GM12865 (cell line): ENCODE results near the gene PPARA.

Experiments used
- DNase-seq: peaks from one replicate; pipeline ENCODE4 v3.0.0; 2010; ENCODE audit warnings: low read depth
- H3K4me3 ChIP-seq: 2 replicates; pipeline ENCODE4 v1.5.1; 2011; ENCODE audit warnings: mild to moderate bottlenecking, low read depth, low read length, control low read depth
- CTCF ChIP-seq: IDR thresholded peaks from 2 replicates; pipeline ENCODE4 v1.5.1; 2011; ENCODE audit warnings: low read length, control low read depth, low read depth, inconsistent platforms; ENCODE audit not compliant: insufficient read depth; ENCODE audit errors: missing control alignments

PPARA gene

GRCh38 chr22:46275455-46276122, 125.3 kb downstream of the PPARA start:
- TF ChIP-seq CTCF: no peak
- no peak overlapping the region for H3K4me3 ChIP-seq
- DNase-seq: no peak

- TF ChIP-seq CTCF: no peak
- H3K4me3 ChIP-seq: no peak overlapping the region
- no peak for DNase-seq
These were observed 126.2 kb downstream of the PPARA start for GRCh38 chr22:46276563-46276962.

DNA sequence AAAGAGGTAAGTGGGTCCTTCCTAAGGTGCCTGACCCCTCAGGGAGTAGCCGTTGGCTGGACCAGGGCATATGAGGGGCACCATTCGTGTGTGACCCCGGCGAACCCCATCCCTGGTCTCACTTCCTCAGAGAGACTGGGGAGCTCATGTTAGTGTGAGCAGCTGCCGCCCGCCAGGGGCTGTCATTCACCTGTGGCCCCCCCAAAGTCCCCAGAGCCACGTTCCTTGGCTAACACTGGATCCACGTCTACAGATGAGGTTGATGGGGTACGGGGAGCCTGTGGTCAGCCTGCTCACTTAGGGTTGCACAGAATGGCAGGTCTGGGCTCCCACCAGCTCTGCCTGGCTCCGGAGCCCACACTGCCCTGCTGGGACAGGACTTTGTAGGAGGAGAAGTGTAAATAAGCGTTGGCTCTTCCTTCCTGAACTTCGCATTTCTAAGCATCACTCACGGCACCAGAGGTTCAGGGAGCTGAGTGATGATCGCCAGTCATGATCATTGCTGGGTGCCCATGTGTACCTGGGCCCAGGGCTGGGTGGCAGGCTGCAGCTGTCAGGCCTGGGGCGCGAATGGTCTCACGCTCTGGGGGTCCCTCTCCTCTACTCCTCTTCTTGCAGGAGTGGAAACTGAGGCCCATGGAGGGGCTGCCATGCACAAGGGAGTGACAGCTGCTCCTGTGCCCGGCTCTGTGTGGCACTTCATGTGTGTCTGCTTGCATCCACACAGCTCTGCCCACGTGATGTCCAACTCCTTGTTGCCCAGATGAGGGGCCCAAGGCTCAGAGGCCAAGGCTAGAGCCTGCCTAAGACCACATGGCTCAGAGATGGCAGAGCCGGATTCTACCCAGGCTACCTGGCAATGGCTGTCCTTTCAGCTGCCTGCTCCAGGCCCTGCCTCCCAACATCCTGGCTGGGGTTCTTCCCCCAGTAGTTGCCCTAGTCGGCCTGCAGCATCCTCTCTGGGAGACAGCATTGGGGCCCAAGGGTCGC, 128.6 kb downstream of the PPARA start:
- H3K4me3 ChIP-seq: no peak overlapping the region
- DNase-seq: no peak
- TF ChIP-seq CTCF: no peak

DNA sequence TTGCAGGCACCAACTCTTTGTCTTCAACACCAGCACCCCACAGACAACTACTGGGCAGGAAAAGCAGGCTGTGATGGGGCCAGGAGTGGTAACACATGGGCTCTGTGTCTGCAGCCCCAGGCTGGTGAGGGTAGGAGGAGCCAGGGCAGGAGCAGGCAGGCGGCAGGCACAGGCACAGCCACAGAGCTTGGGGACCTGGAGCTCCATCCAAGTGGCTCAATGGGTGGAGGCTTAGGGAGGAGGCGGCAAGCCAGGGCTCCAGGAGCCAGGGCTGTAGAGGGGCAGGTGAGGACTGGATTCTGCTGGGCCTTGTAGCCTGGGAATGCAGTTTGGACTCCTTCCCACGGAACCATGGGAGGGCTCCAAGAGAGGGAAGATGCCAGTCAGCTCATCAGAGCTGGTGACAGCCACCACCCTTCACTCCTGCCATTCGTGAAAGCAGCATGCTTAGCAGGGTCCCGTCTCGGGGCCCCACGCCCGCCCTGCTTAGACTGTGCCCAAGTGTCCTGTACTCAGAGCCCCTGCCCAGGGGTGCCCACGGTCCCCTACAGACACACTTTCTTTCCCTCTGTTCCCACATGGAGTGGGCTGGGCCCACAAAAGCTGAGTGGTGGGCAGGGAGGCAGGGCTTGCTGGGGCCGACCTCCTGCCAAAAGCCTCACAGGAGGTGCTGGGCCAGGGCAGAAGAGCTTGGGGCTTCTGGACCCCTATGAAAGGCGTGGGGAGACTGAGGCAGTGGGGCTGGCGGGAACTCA, 129.9 kb downstream of the PPARA start:
- DNase-seq: no peak
- no peak overlapping the region for H3K4me3 ChIP-seq
- TF ChIP-seq CTCF: no peak

- no peak overlapping the region for H3K4me3 ChIP-seq
- no peak for TF ChIP-seq CTCF
- DNase-seq: peak; percentile 31
These were observed 130.8 kb downstream of the PPARA start for GRCh38 chr22:46280999-46281623.
